ENCODE data around the gene NCKAP1. TPM values are rescaled to one million over a fixed set of nuclear protein-coding genes. Genes with fewer than 3 reads are reported as not detected.
A peak's percentile ranks its signal among the peaks of the same experiment; 100 is the strongest.

The NCKAP1 gene
- polyA plus RNA-seq, 2 of the 4 experiments (the other 2 are of a cell fraction): 98.8 to 201 TPM

GRCh38 chr2:183026424-183026823 is 11.8 kb downstream of the NCKAP1 start:
- no peak overlapping the region for H3K4me3 ChIP-seq
- ChIA-PET POLR2A (no interaction called here), CTCF (interaction anchor here (1.1 kb wide), 1 partner anchor 11 kb away, joined by 3 read pairs; no protein-coding TSS in a partner anchor)
- no peak overlapping the region for H3K27ac ChIP-seq
- ATAC-seq: no peak
- H3K4me2 ChIP-seq: peak overlapping the region; percentile 13; the same call in 1 of the 3 replicates
- no peaks in the 10 kb centered on the region for H3K9me3 ChIP-seq
- peaks cover 43% of the 10 kb centered on the region for H3K4me1 ChIP-seq
- 91% methylated on average over 2 of the region's 2 CpGs for WGBS (ENCODE audit: missing lambda C conversion rate)
- TF ChIP-seq, protein P1, sequence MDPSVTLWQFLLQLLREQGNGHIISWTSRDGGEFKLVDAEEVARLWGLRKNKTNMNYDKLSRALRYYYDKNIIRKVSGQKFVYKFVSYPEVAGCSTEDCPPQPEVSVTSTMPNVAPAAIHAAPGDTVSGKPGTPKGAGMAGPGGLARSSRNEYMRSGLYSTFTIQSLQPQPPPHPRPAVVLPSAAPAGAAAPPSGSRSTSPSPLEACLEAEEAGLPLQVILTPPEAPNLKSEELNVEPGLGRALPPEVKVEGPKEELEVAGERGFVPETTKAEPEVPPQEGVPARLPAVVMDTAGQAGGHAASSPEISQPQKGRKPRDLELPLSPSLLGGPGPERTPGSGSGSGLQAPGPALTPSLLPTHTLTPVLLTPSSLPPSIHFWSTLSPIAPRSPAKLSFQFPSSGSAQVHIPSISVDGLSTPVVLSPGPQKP (IDR thresholded peaks at IDR 0.05; ENCODE audit: low read depth, low read length): no peak
- TF ChIP-seq BHLHE40 (IDR thresholded peaks at IDR 0.05; ENCODE audit: low read depth, low read length): no peak
- TF ChIP-seq HOXB5 (CRISPR knock-in tag; IDR thresholded peaks at IDR 0.05): no peak
- TF ChIP-seq CBX8 (IDR thresholded peaks at IDR 0.05): no peak
- TF ChIP-seq HOXB13 (CRISPR knock-in tag; IDR thresholded peaks at IDR 0.05; ENCODE audit: low read depth): no peak
- TF ChIP-seq EHMT2 (IDR thresholded peaks at IDR 0.05; ENCODE audit: low read depth): no peak
- no peak for TF ChIP-seq POLR2AphosphoS2 (conservative IDR thresholded peaks at IDR 0.05; ENCODE audit: low read length)
- TF ChIP-seq TP53 (CRISPR knock-in tag; IDR thresholded peaks at IDR 0.05): no peak
- no peak for TF ChIP-seq MAX (IDR thresholded peaks at IDR 0.05)
- TF ChIP-seq HEYL (CRISPR knock-in tag; IDR thresholded peaks at IDR 0.05): no peak
- TF ChIP-seq ZC3H11A (IDR thresholded peaks at IDR 0.05): no peak
- TF ChIP-seq CEBPB (IDR thresholded peaks at IDR 0.05): no peak
- no peak for TF ChIP-seq KDM5A (IDR thresholded peaks at IDR 0.05)
- DNase-seq (ENCODE audit: low read depth in 1 of 2, low spot score in 1 of 2): no peak
- no peak for FAIRE-seq

- no peak overlapping the region for H3K4me2 ChIP-seq
- POLR2A ChIA-PET: no interaction called here
- ATAC-seq: no peak; a peak in 2 of 6 replicates
Measured at GRCh38 chr2:183025993-183026392, 12.3 kb downstream of the NCKAP1 start.

DNA sequence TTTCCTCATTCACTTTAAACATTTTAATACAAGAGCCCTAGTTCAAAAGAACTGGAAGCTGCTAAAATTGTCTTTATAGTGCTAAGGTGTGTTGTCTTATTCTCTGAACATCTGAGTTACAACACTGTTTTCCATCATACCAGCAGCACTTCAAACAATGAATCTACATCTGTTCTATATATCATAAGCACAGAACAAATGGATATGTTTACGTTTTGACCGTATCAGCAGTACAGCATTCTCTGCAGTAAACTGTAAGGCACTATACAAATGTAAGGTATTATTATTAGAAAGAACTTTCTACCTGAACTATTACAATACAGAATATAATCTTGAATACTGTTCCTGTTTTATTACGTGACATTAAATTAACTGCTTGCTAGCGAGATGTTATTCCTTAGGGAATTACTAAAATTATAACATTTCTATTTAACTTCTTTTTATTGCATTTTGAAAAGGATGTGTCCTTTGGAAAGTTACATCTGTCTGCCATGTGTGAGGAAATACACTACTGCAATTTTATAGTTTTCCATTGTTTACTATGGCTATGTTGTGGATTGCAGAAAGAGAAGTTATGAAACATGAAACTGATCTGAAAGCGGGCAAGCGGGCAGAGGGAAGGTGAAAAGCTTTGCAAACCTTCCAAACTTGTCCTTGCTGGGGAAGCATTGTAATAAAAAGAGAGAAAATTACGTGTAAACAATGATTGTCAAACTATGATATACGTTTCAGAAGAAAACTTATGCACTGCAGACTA is 13.7 kb downstream of the NCKAP1 start:
- FAIRE-seq (peak; percentile 23), ATAC-seq (no peak), DNase-seq (ENCODE audit: low read depth in 1 of 2, low spot score in 1 of 2) (no peak)
- CTCF ChIA-PET: interaction anchor here (1.1 kb wide), 1 partner anchor 13 kb away, joined by 3 read pairs; no protein-coding TSS in a partner anchor
- Histone ChIP-seq H3K4me1 (peaks cover 30% of the 10 kb centered on the region), H3K9me3 (no peaks in the 10 kb centered on the region), H3K4me3 (no peak overlapping the region), H3K4me2 (no peak overlapping the region), H3K27ac (no peak overlapping the region)
- TF ChIP-seq FOSB (CRISPR knock-in tag; IDR thresholded peaks at IDR 0.05) (no peak), MYC (IDR thresholded peaks at IDR 0.05; ENCODE audit: borderline replicate concordance, low read length) (no peak), ZFP36 (IDR thresholded peaks at IDR 0.05; ENCODE audit: borderline replicate concordance, partially characterized antibody) (no peak), CBX2 (IDR thresholded peaks at IDR 0.05; ENCODE audit: borderline replicate concordance, low read depth) (no peak), BHLHE40 (IDR thresholded peaks at IDR 0.05; ENCODE audit: low read depth, low read length) (no peak), CHD2 (IDR thresholded peaks at IDR 0.05; ENCODE audit: low read length, partially characterized antibody) (no peak), ZC3H11A (IDR thresholded peaks at IDR 0.05) (no peak), RNF2 (IDR thresholded peaks at IDR 0.05; ENCODE audit: borderline replicate concordance, low read depth) (no peak), POLR2AphosphoS2 (conservative IDR thresholded peaks at IDR 0.05; ENCODE audit: low read length) (no peak), HDAC2 (IDR thresholded peaks at IDR 0.05) (no peak), RFX5 (IDR thresholded peaks at IDR 0.05) (no peak), ESRRA (IDR thresholded peaks at IDR 0.05; ENCODE audit: borderline replicate concordance, low read length) (no peak), REST (IDR thresholded peaks at IDR 0.05) (no peak), JUN (IDR thresholded peaks at IDR 0.05) (no peak), CHD4 (IDR thresholded peaks at IDR 0.05; ENCODE audit: borderline replicate concordance) (no peak)
- TF ChIP-seq, protein P2, sequence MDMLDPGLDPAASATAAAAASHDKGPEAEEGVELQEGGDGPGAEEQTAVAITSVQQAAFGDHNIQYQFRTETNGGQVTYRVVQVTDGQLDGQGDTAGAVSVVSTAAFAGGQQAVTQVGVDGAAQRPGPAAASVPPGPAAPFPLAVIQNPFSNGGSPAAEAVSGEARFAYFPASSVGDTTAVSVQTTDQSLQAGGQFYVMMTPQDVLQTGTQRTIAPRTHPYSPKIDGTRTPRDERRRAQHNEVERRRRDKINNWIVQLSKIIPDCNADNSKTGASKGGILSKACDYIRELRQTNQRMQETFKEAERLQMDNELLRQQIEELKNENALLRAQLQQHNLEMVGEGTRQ (IDR thresholded peaks at IDR 0.05): no peak
- POLR2A ChIA-PET: no interaction called here
- 80% methylated on average over 8 of the region's 8 CpGs for WGBS (ENCODE audit: missing lambda C conversion rate)

More at GRCh38 chr2:183025993-183026392, 12.3 kb downstream of the NCKAP1 start:
- 79% methylated on average over 3 of the region's 3 CpGs for WGBS (ENCODE audit: missing lambda C conversion rate)
- TF ChIP-seq NPAS2 (CRISPR knock-in tag; IDR thresholded peaks at IDR 0.05; ENCODE audit: borderline replicate concordance): no peak
- FAIRE-seq: no peak
- no peak for DNase-seq (ENCODE audit: low read depth in 1 of 2, low spot score in 1 of 2)
- Histone ChIP-seq H3K9me3 (no peaks in the 10 kb centered on the region), H3K4me1 (peaks cover 39% of the 10 kb centered on the region), H3K4me3 (no peak overlapping the region), H3K27ac (no peak overlapping the region)
- CTCF ChIA-PET: no interaction called here
